Smooth muscle cell of trachea (primary cell): ENCODE results near the gene BEST1. TPM values are rescaled to one million over a fixed set of nuclear protein-coding genes. Genes with fewer than 3 reads are reported as not detected.

ENCODE experiments used
- total RNA-seq: library from RNA; depleted of rRNA; stranded (reverse); fragments of >200 nt; gene quantifications from 2 replicates; pipeline ENCODE4 v1.2.1, GENCODE V29; 2014

Gene BEST1
- total RNA-seq, result 3.2 and 13.1 TPM in 2 replicates

GRCh38 chr11:61950035-61950547 lies at the start of gene BEST1:
Gene BEST1 (plus strand): TSS chr11:61950351. CDS start chr11:61951807, 1,456 bp downstream.

GRCh38 chr11:61917334-61918109 lies 32.6 kb upstream of the BEST1 start, which contains the start of gene RAB3IL1:
Gene RAB3IL1 (minus strand): TSS chr11:61917566. CDS start chr11:61917367, 199 bp downstream.

DNA sequence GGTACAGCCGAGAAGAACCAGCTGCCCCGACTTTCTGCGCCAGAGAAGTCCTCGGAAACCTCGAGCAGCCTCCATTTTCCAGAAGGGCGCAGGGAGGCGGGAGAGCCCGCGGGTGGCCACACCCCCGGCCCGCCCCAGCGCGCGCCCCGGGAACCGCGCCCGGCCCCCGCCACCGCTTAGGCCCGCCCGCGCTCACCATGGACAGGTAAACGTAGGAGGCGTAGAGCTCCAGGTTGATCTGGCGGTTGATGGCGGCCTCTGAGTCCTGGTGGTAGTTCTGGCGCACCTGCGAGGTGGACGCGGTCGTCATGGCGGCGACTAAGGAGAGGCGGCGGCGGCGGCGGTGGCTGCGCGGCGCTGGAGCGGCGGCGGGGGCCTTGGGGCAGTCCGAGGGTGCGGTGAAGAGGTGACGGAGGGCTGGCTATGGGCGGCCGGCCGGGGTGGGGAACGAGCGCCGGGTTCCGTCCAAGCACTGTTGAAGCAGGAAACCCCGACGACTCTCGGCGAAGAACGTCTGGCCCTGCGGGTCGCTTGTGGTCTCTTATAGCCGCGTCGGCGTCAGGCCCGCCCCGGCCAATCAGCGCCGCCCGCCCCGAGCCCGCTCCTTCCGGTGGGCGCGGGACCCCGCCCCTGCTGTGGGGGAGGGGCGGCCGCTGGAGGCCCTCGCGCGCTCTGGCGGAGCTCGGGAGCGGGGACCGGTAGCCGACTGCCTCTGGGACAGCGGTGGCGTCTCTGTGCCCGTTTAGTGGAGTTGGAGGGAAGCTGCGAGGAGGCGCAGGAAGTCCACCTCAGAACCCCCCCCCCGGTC lies 17.2 kb downstream of the BEST1 start, which contains the start of gene FTH1:
TSS of gene FTH1 (minus strand) at position 519 of the 808 bp plus-strand sequence. CDS start at position 310, 209 bp downstream.

Other genes starting within 250 kb of the BEST1 start
- 0.15 and 0.17 TPM in 2 replicates for gene MYRF, start 197.7 kb upstream of the BEST1 start, total RNA-seq
- gene TMEM258, start 157.8 kb upstream of the BEST1 start, total RNA-seq, result 42.3 and 63.2 TPM in 2 replicates
- 4.1 and 25.2 TPM in 2 replicates for gene FEN1, start 157.4 kb upstream of the BEST1 start, total RNA-seq
- gene FADS1, start 133.3 kb upstream of the BEST1 start, total RNA-seq, result 112 and 128 TPM in 2 replicates
- gene FADS2, start 122.1 kb upstream of the BEST1 start, total RNA-seq, result 349 and 427 TPM in 2 replicates
- 41.2 and 173 TPM in 2 replicates for gene FADS3, start 58.8 kb upstream of the BEST1 start, total RNA-seq
- 19.2 and 30.6 TPM in 2 replicates for gene RAB3IL1, start 32.8 kb upstream of the BEST1 start, total RNA-seq
- 2,813 and 3,530 TPM in 2 replicates for gene FTH1, start 17.3 kb downstream of the BEST1 start, total RNA-seq
- gene INCENP, start 173.7 kb downstream of the BEST1 start, total RNA-seq, result 15.2 and 29.1 TPM in 2 replicates
- not detected in 2 replicates for gene SCGB1D1, start 239.9 kb downstream of the BEST1 start, total RNA-seq